Right forelimb (tissue), 1 donor: ENCODE data around the gene HS6ST3.

Source experiments
- DNase-seq: peaks from one replicate; pipeline ENCODE4 v3.0.0-alpha.2; 2018

The HS6ST3 gene

DNA sequence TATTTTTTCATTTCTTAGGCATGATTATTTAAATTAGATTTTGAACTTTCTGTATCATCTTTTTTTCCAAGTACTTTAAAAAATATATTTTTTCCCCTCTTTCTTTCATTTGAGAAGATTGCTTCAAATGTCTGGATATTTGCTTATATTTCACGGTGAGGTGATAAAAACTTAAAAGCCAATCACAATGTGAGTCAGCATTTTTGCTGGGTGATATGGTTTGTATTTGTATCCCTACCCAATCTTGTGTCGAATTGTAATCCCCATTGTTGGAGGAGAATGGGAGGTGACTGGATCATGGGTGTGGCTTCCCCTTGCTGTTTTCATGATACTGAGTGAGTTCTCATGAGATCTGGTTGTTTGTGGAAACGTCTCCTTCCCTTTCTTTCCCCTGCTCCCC, 583.9 kb downstream of the HS6ST3 start:
- DNase-seq: no peak

DNA sequence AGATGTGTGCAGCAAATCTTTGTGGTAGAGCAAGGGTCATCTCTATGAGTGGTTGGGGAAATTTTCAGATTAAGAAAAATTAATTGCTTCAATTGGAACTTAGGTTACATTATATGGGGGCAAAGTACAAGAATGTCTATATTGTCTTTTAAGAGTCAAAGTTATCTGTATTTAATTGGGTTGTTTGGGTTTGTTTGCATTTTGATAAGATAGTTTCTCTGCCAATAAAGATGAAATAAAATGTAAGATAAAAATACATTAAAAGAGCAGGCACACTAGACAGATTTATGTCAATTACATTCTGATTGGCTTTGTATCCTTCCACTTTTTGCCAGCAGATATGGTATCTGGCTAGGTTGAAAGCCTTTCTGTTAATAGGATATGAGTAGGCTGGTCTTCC, 587.1 kb downstream of the HS6ST3 start:
- DNase-seq: no peak

DNA sequence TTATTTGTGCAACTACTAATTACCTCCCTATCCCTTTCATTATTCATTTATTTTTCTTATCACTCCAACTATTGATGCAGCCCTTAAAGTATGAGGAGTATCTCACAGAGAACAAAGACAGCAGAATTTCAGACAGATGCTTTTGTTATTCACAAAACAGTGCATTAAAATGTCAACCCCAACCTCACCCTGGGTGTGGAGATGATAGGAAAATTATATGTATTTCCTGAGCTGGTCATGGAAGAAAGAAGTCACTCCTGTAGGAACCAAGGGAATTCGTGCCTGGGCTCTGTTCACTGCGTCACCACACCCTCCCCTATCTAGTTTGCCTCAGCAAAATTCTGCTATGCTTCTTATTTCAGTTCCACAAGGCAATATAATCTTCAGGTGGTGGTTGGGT, 588.9 kb downstream of the HS6ST3 start:
- no peak for DNase-seq

DNA sequence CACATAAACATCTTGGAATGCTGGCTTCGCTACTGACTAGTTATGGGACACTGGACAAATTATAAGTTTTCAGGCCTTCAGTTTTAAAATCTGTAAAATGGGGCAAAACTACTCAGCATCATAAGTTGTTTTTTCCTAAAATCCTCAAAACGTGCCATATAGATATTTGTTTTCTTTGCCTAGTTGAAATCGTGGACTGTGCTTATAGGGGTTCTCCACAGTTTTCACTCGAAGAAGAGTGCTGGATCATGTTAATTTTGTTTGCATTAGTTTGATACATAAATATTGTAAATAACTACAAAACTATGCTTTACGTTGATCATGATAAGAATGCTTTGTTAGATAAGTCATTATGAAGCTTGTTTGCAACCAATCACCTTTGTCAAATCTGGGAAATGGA, 591.0 kb downstream of the HS6ST3 start:
- no peak for DNase-seq

DNA sequence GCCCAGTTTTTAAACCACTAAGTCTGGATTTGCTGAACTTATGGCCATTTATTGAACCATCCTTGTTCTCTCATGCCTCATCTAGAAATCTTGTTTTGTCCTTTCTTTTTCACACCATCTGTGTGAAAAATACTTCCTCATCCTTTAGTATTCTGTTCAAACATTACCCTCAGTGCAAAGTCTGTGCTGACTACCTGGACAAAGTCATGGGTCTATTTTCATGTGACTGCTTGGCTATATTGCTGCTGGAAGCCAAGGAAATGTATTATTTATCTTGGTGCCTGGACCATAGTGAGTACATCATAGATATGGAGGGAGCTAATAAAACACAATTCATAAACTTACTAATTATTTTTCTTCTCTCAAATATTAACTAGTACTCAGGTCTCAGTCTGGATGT, 591.9 kb downstream of the HS6ST3 start:
- DNase-seq: no peak

DNA sequence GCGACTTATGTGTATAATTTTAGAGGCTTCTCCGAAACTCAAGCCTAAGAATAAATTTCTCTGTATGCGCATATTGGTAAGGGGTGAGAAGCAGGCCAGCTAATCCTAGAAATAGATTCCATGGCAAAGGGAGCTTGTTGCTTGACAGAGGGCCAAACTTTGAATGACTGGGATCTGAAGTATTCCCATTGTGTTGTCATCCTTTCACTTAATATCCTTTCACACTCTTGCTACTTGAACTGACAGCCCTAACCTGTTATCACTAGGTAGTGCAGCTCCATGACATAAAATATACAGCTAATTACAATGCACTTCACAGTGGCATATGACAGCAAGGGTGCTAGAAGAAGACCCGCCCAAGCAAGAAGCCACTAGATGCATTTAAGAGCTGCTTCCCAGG, 594.6 kb downstream of the HS6ST3 start:
- DNase-seq: no peak

DNA sequence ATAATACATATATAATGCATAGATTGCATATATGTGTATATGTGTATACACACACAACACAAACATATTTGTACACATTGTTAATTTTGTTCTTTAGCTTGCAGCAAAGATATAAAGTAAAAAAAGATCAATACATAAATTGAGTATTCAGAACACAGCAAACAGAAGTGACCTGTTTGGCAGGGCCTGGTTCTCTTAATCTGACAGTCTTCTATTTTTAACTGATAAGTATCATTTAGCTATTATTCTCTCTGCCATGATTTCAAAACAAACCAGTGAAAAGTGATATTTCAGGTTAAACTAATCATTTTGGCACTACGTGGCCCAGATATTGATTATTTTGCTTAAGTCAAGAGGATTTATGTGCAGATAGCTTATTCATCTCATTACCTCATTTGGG, 595.0 kb downstream of the HS6ST3 start:
- no peak for DNase-seq

DNA sequence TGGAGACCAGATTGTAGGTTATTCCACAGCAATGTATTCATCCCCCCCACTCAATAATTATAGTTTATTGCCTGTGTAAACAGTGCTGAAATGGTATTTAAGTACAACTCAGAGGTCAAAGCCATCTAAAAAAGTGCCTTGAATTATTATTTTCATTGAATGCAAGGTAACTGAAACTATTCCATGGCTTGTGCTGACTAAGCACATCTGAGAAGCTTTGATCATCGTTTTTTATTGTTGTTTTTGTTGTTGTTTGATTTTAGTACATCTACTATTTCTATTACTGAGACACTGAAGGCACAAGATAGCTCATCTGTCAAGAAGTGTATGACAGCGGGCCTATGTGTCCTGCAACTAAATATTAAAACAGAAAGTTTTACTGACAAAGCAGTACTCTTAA, 596.4 kb downstream of the HS6ST3 start:
- DNase-seq: no peak

DNA sequence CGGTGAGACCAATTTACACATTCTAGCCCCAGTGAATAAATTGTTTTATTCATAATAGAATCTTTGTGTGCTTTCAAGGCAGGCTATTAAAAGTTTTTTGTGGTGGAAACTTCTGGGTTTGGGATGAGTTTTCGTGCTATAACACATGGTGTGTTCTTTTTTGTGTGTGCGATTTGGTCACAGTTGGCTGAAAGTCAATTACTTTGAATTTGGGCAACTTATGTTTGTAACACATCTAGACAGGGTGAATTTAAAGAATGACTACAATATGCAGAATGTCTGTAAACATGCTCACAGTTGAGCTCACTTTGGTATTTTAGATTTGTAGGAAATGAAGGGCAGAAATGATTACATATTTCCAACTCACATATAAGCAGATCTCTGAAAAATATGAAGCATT, 597.3 kb downstream of the HS6ST3 start:
- DNase-seq: no peak

DNA sequence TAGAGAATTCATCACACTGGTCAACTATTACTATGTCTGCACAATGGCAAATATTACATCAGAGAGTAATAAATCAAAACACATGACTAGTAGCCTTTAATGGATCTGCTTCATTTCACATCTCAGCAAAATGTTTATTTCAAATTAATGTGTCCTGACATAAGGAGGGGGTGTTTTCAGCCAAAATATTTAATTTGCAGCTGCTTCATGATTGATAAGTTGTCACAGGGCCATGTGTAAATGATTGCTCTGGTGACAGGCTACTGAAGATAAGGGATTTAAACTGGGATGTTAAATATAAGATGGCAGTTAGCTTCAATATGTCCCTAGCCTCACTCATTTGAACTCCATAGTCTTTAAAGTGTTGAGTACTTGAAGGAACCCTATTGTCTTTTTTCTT, 601.1 kb downstream of the HS6ST3 start:
- no peak for DNase-seq

DNA sequence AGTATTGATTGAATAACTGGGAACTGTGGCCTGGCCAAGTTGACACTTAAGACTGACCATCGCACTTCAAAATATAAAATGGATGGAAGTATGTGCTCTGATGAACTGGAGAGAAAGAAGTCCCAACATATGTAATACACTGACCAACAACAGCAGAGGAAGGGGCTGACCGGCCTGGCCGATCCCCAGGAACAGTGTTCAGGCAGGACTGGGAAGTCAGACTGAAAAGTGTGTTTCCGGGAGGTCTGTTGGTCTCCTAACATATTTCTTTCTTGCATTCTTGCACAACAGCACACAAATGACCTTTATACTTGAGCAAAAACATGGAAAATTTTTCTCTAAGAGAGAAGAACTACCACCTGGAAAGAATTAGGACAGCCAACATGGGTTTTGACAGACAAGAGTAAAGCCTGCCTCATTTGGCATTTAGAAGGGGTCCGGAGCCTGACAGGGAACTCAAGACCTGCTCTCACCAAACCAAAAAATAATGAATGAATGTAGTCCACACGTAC, 606.5 kb downstream of the HS6ST3 start:
- DNase-seq: no peak

DNA sequence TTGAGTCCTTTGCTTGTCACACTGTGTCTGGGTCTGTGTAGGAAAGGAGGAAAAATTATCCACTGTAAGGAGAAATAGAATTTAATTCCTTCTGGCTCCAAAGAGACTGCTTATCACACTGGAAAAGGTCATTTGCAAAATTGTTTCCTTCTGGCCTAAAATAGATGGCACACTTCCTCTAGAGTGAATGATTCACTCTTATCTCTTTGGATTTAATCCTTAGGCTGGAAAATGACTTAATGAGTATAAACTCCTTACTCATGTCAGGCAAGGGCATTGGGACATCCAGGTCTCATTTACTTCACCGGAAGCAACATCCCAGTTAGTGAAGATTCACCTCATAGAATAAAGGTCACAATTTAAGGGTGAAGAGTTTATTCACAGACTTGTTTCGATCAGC, 610.8 kb downstream of the HS6ST3 start:
- DNase-seq: no peak

DNA sequence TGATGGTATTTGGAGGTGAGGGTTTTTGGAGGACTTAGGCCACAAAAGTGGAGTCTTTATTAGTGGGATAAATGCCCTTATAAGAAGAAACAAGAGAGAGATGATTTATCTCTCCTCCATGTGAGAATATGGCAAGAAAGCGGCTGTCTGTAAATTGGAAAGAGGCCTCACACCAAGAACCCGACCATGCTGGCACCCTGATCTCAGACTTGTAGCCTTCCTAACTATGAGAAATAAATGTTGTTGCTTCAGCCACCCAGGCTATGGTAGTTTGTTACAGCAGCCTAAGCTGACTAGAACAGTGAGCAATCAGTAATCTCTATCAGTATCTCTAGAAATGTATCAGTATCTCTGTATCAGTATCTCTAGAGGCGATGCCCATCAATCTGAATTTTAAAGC, 617.2 kb downstream of the HS6ST3 start:
- DNase-seq: no peak

DNA sequence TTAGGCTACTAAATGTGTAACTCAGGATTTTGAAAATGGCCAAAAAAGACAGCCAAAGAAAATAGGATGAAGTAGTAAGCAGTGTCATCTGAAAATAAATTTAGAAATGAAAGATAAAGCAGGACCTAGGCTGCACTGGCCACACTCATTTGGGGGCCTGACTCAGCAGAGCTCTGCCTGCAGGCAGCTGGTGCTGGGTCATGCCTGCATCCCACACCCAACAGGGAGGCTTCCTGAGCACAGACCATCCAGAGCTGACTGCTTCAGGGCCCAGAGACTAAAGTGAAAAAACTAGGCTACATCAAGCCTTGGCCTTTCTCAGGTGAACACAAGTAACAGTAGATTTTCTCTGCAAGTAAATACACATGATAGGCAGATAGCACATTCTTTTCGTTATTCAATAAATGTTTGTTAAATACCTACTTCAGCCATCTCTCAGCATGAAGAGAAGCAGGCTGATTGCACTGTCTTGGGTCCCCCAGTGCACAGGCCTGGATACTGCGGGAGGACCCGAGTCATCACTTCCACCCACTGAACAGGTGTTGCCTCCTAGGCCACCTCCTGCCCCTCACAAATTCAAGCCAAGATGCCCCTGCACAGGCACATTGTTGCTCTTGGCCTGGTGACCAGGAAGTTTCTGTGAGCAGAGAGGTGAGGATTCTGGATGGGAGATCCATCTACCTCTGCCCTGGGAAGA, 620.4 kb downstream of the HS6ST3 start:
- no peak for DNase-seq

DNA sequence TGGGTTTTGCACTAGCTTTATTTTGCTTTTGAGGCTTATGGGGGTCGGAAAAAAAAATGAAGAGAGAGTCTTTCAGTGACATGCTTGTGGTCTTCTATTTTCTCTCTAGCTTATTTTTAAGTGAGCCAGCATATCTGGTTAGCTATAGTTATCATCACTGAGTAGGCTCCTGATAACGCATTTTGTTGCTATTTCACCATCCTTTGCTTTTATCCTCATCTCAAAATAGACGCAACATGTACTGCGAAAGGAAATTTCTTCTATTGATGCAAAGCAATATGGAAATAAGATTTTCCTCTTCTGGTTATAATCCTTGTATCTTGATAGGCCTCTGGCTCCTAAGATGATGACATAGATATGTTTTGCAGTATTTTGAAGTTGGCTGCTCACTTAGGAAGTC, 630.5 kb downstream of the HS6ST3 start:
- no peak for DNase-seq

DNA sequence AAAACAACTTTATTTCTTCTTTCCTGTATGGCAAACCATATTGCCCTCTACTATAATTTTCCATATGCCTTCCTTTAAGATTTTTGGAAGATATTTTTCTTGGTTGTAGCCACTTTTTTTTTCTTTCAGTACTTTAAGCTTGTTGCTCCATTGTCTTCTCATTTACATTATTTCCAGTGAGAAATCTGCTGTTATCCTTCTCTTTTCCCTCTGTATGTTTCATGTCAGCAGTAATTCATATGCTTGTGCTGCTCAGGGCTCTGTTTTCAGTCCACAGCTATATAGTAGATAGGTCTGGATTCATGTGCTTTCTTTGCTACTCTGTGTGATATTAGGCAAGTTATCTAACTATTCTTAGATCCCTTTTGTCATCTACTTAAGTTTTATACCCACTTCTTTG, 636.7 kb downstream of the HS6ST3 start:
- no peak for DNase-seq

DNA sequence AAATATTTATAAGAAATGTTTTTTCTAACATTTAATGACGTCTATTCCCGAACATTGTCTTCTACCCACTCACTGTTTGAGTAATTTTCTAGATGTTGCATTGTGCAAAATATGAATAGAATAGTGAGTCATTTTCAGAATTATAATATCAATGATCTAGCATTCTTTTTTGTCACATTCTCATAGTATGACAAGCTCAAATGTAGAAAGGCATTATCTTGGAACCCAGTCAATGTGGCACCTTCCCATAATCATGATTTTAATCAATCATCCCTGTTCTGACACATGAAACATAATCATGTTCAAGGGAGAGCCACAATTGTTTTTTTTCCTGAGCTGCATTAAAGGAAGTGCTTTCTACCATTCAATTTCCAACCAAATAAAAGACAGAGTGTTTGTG, 638.6 kb downstream of the HS6ST3 start:
- no peak for DNase-seq

DNA sequence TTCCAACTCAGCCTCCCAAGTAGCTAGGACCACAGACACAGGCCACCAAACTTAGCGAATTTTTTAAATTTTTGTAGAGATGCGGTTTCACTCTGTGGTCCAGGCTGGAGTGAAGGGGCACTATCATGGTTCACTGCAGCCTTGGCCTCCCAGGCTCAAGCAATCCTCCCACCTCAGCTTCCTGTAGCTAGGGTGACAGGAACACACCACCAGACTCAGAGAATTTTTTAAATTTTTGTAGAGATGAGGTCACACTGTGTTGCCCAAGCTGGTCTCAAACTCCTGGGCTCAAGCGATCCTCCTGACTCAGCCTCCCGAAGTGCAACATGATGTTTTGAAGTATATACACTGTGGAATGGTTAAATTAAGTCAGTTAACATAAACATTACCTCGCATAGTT, 640.8 kb downstream of the HS6ST3 start:
- DNase-seq: no peak

DNA sequence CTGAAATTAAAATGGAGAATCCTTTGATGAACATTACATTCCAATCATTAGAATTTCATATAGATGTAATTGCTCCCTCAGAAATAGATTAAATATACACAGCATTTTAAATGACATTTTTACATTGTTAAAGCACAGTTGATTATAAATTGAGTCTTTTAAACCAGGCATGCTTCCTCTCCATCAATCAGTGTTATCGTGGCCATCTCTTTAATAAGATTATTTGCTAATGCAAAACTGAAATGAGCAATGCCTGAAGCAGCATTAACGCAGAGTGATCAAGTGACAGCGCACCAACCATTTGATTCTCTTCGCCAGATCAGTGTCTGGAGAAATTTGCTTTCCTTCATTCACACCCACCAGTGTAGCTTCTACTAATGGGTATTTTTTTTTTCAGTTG, 644.6 kb downstream of the HS6ST3 start:
- no peak for DNase-seq

DNA sequence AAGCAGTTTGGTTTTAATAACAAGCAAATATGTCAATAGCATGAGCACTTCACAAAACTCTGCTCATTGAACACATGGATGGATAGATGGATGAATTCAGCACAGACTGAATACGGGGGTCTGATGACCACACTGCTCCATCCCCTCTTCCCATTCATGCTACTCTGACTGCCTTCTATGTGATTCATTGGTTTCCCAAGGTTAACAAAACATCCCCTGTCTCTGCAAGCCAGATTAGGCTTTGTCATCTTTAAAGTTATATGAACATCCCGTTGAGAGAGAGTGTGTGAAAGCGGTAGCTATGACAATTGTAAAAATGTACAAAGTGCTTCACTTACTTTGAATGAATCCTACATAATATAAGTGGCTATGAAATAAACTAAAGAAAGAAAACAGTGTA, 651.9 kb downstream of the HS6ST3 start:
- DNase-seq: no peak

DNA sequence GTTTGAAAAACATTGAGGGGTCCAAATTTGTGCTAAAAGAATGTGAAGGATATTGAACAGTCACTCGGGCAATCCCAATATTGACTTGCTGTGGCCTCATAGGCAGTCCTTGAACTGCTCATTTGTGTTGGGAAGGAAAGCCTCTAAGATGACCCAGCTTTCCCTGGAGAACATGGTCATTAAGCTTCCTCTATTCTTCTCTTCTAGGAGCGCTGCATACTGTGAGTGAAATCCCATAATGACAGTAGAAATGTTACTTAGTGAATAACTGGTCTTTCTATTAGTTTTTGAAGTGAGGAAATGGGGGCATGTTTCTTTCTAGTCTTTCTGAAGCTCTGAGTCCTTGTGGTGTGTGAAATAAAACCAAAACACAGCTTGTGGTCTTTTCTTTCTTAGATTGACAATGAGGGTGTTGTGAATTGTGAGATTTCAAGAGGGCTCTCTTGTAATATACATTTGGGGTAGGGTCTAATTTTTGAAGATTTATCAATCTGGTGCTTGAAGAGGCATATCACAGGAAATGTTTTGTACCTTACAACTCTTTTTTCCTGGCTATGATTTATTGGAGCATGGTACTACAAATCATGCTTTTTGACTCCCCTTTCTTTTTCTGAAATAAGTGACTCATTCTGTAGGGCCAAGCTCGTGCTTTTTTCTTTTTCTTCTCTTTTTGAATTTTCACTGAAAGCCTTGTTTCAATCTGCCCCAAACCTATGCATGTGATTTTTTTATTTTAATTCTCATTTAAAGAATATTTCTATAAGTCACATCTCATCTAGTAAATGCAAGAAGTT, 653.6 kb downstream of the HS6ST3 start:
- DNase-seq: no peak

DNA sequence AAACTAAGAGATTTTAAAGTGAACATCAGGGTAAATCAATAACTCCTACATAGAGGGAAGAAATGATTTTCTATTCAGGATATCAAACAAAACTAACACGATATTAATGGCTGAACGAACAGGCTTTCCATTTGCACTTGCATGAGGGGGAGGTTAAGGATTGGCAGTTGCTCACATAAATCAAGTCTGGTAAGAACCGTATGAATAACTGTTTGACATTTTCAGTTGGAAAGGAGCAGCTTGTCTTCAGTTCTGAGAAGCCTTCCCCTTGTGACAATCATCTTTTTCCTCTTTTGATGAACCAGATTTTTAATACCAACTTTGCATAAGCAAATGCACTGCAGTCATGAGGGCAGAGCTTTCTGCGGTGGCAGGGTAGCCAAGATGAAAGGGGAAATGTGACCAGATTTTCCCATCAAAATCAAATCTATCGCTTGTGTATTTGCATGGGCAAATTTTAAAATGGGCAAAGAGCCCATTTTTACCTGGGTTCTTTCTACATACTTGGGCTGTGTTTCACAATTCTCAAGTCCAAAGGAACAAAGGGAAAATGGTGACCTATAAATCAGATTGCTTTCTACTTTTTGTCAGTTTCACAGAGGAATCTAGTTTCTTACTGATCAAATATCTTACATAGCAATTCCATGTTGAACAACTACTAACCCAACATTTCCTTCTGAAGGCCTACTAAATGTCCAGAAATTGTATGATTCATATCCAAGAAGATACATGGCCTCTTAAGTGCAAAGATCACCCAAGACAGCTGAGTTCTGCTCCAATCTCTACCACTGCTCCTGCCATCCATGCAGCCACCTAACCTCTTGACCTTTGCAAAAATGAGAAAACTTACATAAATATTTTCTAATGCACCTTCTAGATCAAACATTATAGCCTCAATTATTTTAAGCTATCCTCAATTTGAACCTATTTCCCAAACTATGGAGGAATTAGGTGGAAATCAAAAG, 654.7 kb downstream of the HS6ST3 start:
- no peak for DNase-seq

DNA sequence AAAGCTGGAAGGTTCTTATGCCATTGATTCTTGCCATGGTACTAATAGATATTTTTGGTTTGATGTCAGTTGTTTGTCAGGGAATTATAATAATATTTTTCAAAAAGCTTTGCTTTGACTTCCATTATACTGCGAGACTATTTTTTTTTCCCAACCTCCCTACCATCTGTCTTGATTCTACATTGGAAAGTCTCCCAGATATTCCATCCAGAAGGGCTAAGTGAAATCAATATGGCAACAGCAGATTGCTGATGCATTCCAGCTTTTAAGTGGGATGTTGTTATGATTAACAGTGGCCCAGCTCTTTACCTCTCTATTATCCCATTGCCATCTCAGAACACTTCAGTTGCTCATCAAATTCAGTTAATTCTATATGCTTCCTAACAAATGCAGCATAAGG, 657.0 kb downstream of the HS6ST3 start:
- DNase-seq: no peak
